NT2/D1 (cell line): ENCODE results near the gene TNFRSF25.
"Not testable (repeated sequence)": the region's sequence is repeated elsewhere in the genome, so short reads cannot be mapped to it uniquely, and the experiment has no call there.

Experiments
- SUZ12 ChIP-seq: IDR thresholded peaks from 2 replicates; pipeline ENCODE4 v1.6.1; 2011; ENCODE audit not compliant: insufficient read length, insufficient read depth; ENCODE audit errors: extremely low read depth
- ZNF274 ChIP-seq: IDR thresholded peaks from 2 replicates; pipeline ENCODE4 v1.6.1; 2011; ENCODE audit warnings: mild to moderate bottlenecking, low read depth, low read length

DNA sequence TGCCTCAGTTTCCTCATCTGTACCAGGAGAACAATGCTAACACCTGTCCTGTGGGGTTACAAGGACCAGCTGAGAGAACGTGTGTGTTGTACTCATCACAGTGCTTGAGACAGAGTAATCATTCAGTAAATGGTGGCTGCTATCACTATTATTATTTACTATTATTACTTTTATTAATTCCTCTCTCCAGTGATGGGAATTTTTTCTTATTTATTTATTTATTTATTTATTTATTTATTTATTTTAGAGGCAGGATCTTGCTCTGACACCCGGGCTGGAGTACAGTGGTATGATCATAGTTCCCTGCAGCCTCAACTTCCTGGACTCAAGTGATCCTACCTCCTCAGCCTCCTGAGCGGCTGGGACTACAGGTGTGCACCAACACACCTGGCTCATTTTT lies 29.7 kb downstream of the TNFRSF25 start:
- TF ChIP-seq ZNF274, SUZ12: not testable (repeated sequence)
